HCT116 (cell line): ENCODE results near the gene DNAJC28. TPM values are rescaled to one million over a fixed set of nuclear protein-coding genes. Genes with fewer than 3 reads are reported as not detected.

Experiments used
- ATAC-seq: fragments of 200-7000 bp; cut with Tn5 transposase; 2 replicates; pipeline ENCODE4 v1.9.1; 2020; ENCODE audit warnings: mild to moderate bottlenecking, moderate library complexity
- BruUV-seq: library from RNA; stranded (reverse); fragments of 400-500 nt; replicated peaks from 2 replicates; lab custom pipeline; 2021; lab: Mats Ljungman, UMichigan
- CTCF ChIA-PET: fragments of 300-600 bp; sonication (Branson Sonifier 250); formaldehyde crosslinking; loops from one replicate; lab custom pipeline; 2021; ENCODE audit warnings: antibody characterized with exemption; lab: Charles Lee
- POLR2A ChIA-PET: fragments of 300-600, 350-600 bp; sonication (Branson Sonifier 250); formaldehyde crosslinking; loops from one replicate; lab custom pipeline; 2021; ENCODE audit warnings: antibody characterized with exemption; lab: Charles Lee
- RAD21 ChIA-PET, 2 experiments: fragments of 300-600 bp; sonication (Branson Sonifier 250); formaldehyde crosslinking; loops; one replicate each; lab custom pipeline; 2023; ENCODE audit warnings: low total read pairs in 2 of 2; ENCODE audit not compliant: uncharacterized antibody in 2 of 2, unreplicated experiment in 2 of 2, low non-redundant PET in 1 of 2; lab: Charles Lee
- DNase-seq: peaks from one replicate; pipeline ENCODE4 v3.0.0-alpha.2; 2010; ENCODE audit warnings: low read depth, low spot score
- H2AFZ ChIP-seq: fragments of 200-600 bp; shearing (Covaris generic), sonication (generic); 2 replicates; pipeline ENCODE4 v1.6.1; 2017; ENCODE audit warnings: low read depth, mixed run types, mixed read lengths, antibody characterized with exemption, low read length; ENCODE audit not compliant: poor library complexity, severe bottlenecking
- H3K27ac ChIP-seq: 2 replicates; pipeline ENCODE4 v1.5.1; 2012; ENCODE audit warnings: low read depth, low read length
- H3K27me3 ChIP-seq: fragments of 200-600 bp; sonication (generic); 2 replicates; pipeline ENCODE4 v1.6.1; 2016; ENCODE audit warnings: mixed run types, low read length, mixed read lengths; ENCODE audit not compliant: insufficient read depth
- H3K36me3 ChIP-seq, 2 experiments: fragments of 200-500 bp in 1 of 2; fragments of 200-600 bp in 1 of 2; sonication (Bioruptor generic) in 1 of 2; sonication (generic) in 1 of 2; 2 replicates each; pipeline versions ENCODE4 v1.5.1 to v1.6.1; 2014 to 2016; ENCODE audit warnings: low read length in 2 of 2, inconsistent platforms in 1 of 2, mixed read lengths in 1 of 2, mixed run types in 1 of 2; ENCODE audit not compliant: insufficient read depth in 2 of 2, control insufficient read depth in 1 of 2
- H3K4me1 ChIP-seq, 2 experiments: fragments of 200-600 bp in 1 of 2; sonication (generic) in 1 of 2; 2 replicates each; pipeline versions ENCODE4 v1.5.1 to v1.6.1; 2012 to 2017; ENCODE audit warnings: low read length in 2 of 2, inconsistent platforms in 1 of 2, mild to moderate bottlenecking in 1 of 2, mixed read lengths in 1 of 2, mixed run types in 1 of 2, moderate library complexity in 1 of 2; ENCODE audit not compliant: insufficient read depth in 2 of 2, control insufficient read depth in 1 of 2
- H3K4me2 ChIP-seq: fragments of 200-600 bp; sonication (generic); 2 replicates; pipeline ENCODE4 v1.6.1; 2017; ENCODE audit warnings: mixed run types, low read length, mixed read lengths
- H3K4me3 ChIP-seq, 2 experiments: fragments of 200-600 bp in 1 of 2; sonication (generic) in 1 of 2; replicated peaks in 1 of 2; 2 replicates each; pipeline ENCODE4 v1.5.1; 2011 to 2016; ENCODE audit warnings: low read length in 2 of 2, control low read depth in 1 of 2, low read depth in 1 of 2, mild to moderate bottlenecking in 1 of 2, mixed read lengths in 1 of 2, mixed run types in 1 of 2
- H3K79me2 ChIP-seq: fragments of 200-600 bp; sonication (generic); 2 replicates; pipeline ENCODE4 v1.6.1; 2017; ENCODE audit warnings: mild to moderate bottlenecking, mixed run types, low read length, moderate library complexity, mixed read lengths; ENCODE audit not compliant: insufficient read depth
- H3K9ac ChIP-seq: fragments of 200-600 bp; sonication (generic); 2 replicates; pipeline ENCODE4 v1.6.1; 2016; ENCODE audit warnings: low read length, mixed read lengths
- H3K9me2 ChIP-seq: fragments of 200-600 bp; sonication (generic), shearing (Covaris generic); 2 replicates; pipeline ENCODE4 v1.6.1; 2017; ENCODE audit warnings: mixed run types, mild to moderate bottlenecking, moderate library complexity; ENCODE audit not compliant: insufficient read depth
- H3K9me3 ChIP-seq, 2 experiments: fragments of 200-500 bp in 1 of 2; fragments of 200-600 bp in 1 of 2; sonication (Bioruptor generic) in 1 of 2; sonication (generic) in 1 of 2; 2 replicates each; pipeline ENCODE4 v1.6.1; 2014 to 2017; ENCODE audit warnings: low read length in 2 of 2, mixed read lengths in 2 of 2, inconsistent platforms in 1 of 2, low read depth in 1 of 2, mild to moderate bottlenecking in 1 of 2, mixed run types in 1 of 2, moderate library complexity in 1 of 2; ENCODE audit not compliant: control insufficient read depth in 1 of 2, insufficient read depth in 1 of 2
- H4K20me1 ChIP-seq: fragments of 200-600 bp; sonication (generic), shearing (Covaris generic); 2 replicates; pipeline ENCODE4 v1.6.1; 2017; ENCODE audit warnings: mixed run types, mild to moderate bottlenecking, moderate library complexity; ENCODE audit not compliant: insufficient read depth
- ATF3 ChIP-seq: IDR thresholded peaks from 2 replicates; pipeline ENCODE4 v1.6.1; 2012
- CBX3 ChIP-seq: IDR thresholded peaks from 2 replicates; pipeline ENCODE4 v1.6.1; 2012; ENCODE audit warnings: low read depth
- CEBPB ChIP-seq: IDR thresholded peaks from 2 replicates; pipeline ENCODE4 v1.6.1; 2012; ENCODE audit warnings: low read depth
- CTCF ChIP-seq, 3 experiments: fragments of 200-600 bp in 1 of 3; sonication (generic) in 1 of 3; IDR thresholded peaks in 2 of 3; conservative IDR thresholded peaks in 1 of 3; 2 replicates each; pipeline ENCODE4 v1.5.1; 2012 to 2017; ENCODE audit warnings: low read depth in 2 of 3, low read length in 2 of 3, antibody characterized with exemption in 1 of 3, borderline replicate concordance in 1 of 3, control low read depth in 1 of 3, mild to moderate bottlenecking in 1 of 3, mixed read lengths in 1 of 3, mixed run types in 1 of 3, moderate library complexity in 1 of 3; ENCODE audit not compliant: insufficient read depth in 1 of 3
- EGR1 ChIP-seq: IDR thresholded peaks from 2 replicates; pipeline ENCODE4 v1.6.1; 2012; ENCODE audit warnings: low read depth
- ELF1 ChIP-seq: IDR thresholded peaks from 2 replicates; pipeline ENCODE4 v1.6.1; 2012; ENCODE audit warnings: low read depth, borderline replicate concordance
- EZH2phosphoT487 ChIP-seq: fragments of 200-600 bp; IDR thresholded peaks from 2 replicates; pipeline ENCODE4 v1.6.1; 2018; ENCODE audit warnings: antibody characterized with exemption, borderline replicate concordance
- MAX ChIP-seq: IDR thresholded peaks from 2 replicates; pipeline ENCODE4 v1.6.1; 2012
- POLR2AphosphoS5 ChIP-seq: IDR thresholded peaks from 2 replicates; pipeline ENCODE4 v1.6.1; 2011; ENCODE audit warnings: mild to moderate bottlenecking, low read depth, low read length, moderate library complexity
- SRF ChIP-seq: IDR thresholded peaks from 2 replicates; pipeline ENCODE4 v1.6.1; 2012; ENCODE audit warnings: low read depth
- TCF7L2 ChIP-seq: IDR thresholded peaks from 2 replicates; pipeline ENCODE4 v1.7.0; 2011; ENCODE audit warnings: borderline replicate concordance, inconsistent platforms; ENCODE audit not compliant: insufficient read depth, insufficient read length; ENCODE audit errors: extremely low read depth
- ZBTB33 ChIP-seq: IDR thresholded peaks from 2 replicates; pipeline ENCODE4 v1.6.1; 2011; ENCODE audit warnings: mild to moderate bottlenecking, low read length, moderate library complexity; ENCODE audit not compliant: insufficient replicate concordance; ENCODE audit errors: extremely low read depth
- ZNF274 ChIP-seq: fragments of 200-500 bp; sonication (Bioruptor generic); IDR thresholded peaks from 2 replicates; pipeline ENCODE4 v1.6.1; 2014; ENCODE audit warnings: mild to moderate bottlenecking, low read depth, low read length, inconsistent platforms
- intact Hi-C: fragments of 100-400 bp; cut with micrococcal nuclease; formaldehyde crosslinking; loops from 2 replicates; pipeline ENCODE4 v1.10.0; 2022
- total RNA-seq: library from RNA; stranded (reverse); gene quantifications from one replicate; pipeline ENCODE4 v1.2.1, GENCODE V29; 2021; ENCODE audit not compliant: unreplicated experiment

The DNAJC28 gene
- total RNA-seq, 1 experiment from 2014 or later, result 0.81 TPM

- TF ChIP-seq TCF7L2 (no peak), ATF3 (no peak), EGR1 (no peak)
Measured at GRCh38 chr21:33477066-33477465, 14.4 kb downstream of the DNAJC28 start (continued).

GRCh38 chr21:33473344-33473743 is 18.2 kb downstream of the DNAJC28 start:
- Histone ChIP-seq H3K27ac (no peak overlapping the region), H3K9me3 (0 out of 4 replicates have a peak, but pooled peaks cover 0 to 6% of the 10 kb centered on the region in 2 experiments), H3K9ac (no peak overlapping the region), H3K4me3 (no peak overlapping the region), H4K20me1 (no peaks in the 10 kb centered on the region), H3K79me2 (peaks cover 7% of the 10 kb centered on the region; the same call in 1 of the 2 replicates), H3K27me3 (no peaks in the 10 kb centered on the region), H3K4me2 (no peak overlapping the region), H2AFZ (no peak overlapping the region), H3K9me2 (no peaks in the 10 kb centered on the region), H3K4me1 (peaks cover 2 to 3% of the 10 kb centered on the region in 2 experiments), H3K36me3 (no peaks in the 10 kb centered on the region)
- BruUV-seq, result no TSS peak
- ChIA-PET RAD21 (interaction anchor here in 1 of 2 experiments (0.7 kb wide), 1 partner anchor 273 kb away, joined by 4 read pairs; no protein-coding TSS in a partner anchor), CTCF (no interaction called here), POLR2A (no interaction called here)
- intact Hi-C loops, result no loop called here
- TF ChIP-seq POLR2AphosphoS5 (no peak), CTCF (IDR thresholded peaks at IDR 0.05 in 2 of 3, conservative IDR thresholded peaks at IDR 0.05 in 1 of 3; ENCODE audit: borderline replicate concordance in 1 of 3, insufficient read depth in 1 of 3, low read depth in 2 of 3, low read length in 2 of 3) (no peak), ATF3 (no peak), CEBPB (no peak), MAX (no peak), ZBTB33 (no peak), ELF1 (no peak), SRF (no peak), EZH2phosphoT487 (no peak), CBX3 (no peak), ZNF274 (no peak)
- ATAC-seq, result no peak
- DNase-seq, result no peak
